Measurements from ENCODE around the gene CHCHD4.

The CHCHD4 gene

DNA sequence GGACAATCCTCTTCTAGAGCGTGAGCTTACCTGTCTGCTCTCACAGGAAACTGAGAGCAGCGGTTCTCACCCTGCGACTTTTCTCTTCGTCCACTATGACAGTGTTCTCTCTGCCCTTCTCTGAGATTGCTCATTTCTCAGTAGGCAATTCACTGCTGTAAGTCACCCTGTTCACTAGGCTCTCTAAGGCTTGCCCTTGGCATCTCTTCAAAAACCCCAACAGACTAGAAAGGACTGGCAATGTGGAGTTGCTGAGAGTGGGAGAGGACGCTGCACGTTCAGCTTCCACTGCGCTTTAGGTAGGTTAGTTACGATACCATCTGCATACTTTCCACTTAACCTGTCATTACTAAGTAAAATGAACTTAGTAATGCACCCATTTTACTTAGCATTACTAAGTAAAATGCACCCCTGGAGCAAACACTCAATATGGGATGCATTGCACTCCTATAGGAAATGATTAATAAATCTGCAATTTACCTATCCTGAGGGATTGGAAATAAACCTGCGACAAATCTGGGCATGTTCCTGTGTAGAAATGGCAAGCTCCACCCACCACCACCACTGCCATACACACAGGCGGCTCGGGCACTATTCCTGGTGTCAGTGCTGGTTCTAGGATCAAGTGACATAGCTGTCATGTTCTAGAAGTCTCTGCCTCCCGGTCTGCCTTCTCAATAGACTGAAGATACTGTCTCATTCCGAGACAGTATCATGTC is 32.3 kb upstream of the CHCHD4 start:
- H3K9me3 ChIP-seq (ENCODE audit: severe bottlenecking): peaks cover 3% of the 10 kb centered on the region
- H3K36me3 ChIP-seq: peaks cover 69% of the 10 kb centered on the region
- H3K27me3 ChIP-seq (ENCODE audit: insufficient read depth, low read depth, severe bottlenecking): no peaks in the 10 kb centered on the region
- peak overlapping the region; percentile 23 for H3K27ac ChIP-seq
- H3K4me3 ChIP-seq (ENCODE audit: low read depth, low read length): no peak overlapping the region
- TF ChIP-seq, protein P1, sequence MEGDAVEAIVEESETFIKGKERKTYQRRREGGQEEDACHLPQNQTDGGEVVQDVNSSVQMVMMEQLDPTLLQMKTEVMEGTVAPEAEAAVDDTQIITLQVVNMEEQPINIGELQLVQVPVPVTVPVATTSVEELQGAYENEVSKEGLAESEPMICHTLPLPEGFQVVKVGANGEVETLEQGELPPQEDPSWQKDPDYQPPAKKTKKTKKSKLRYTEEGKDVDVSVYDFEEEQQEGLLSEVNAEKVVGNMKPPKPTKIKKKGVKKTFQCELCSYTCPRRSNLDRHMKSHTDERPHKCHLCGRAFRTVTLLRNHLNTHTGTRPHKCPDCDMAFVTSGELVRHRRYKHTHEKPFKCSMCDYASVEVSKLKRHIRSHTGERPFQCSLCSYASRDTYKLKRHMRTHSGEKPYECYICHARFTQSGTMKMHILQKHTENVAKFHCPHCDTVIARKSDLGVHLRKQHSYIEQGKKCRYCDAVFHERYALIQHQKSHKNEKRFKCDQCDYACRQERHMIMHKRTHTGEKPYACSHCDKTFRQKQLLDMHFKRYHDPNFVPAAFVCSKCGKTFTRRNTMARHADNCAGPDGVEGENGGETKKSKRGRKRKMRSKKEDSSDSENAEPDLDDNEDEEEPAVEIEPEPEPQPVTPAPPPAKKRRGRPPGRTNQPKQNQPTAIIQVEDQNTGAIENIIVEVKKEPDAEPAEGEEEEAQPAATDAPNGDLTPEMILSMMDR (IDR thresholded peaks at IDR 0.05; ENCODE audit: low read depth, low read length): no peak
- no peak for DNase-seq

- Histone ChIP-seq H3K27ac (peak overlapping the region; percentile 17), H3K9me3 (ENCODE audit: severe bottlenecking) (peaks cover 3% of the 10 kb centered on the region), H3K4me3 (ENCODE audit: low read depth, low read length) (no peak overlapping the region), H3K36me3 (peaks cover 68% of the 10 kb centered on the region), H3K27me3 (ENCODE audit: insufficient read depth, low read depth, severe bottlenecking) (no peaks in the 10 kb centered on the region)
- TF ChIP-seq, protein P1 (IDR thresholded peaks at IDR 0.05; ENCODE audit: low read depth, low read length): no peak
- DNase-seq: peak; percentile 53
Observed at GRCh38 chr3:14156201-14156600, 31.5 kb upstream of the CHCHD4 start.

- H3K4me3 ChIP-seq (ENCODE audit: low read depth, low read length): no peak overlapping the region
- TF ChIP-seq, protein P1 (IDR thresholded peaks at IDR 0.05; ENCODE audit: low read depth, low read length): no peak
- H3K27me3 ChIP-seq (ENCODE audit: insufficient read depth, low read depth, severe bottlenecking): no peaks in the 10 kb centered on the region
- no peak overlapping the region for H3K27ac ChIP-seq
- H3K9me3 ChIP-seq (ENCODE audit: severe bottlenecking): no peaks in the 10 kb centered on the region
- H3K36me3 ChIP-seq: peaks cover 59% of the 10 kb centered on the region
- DNase-seq: no peak
Observed at GRCh38 chr3:14154895-14155440, 30.3 kb upstream of the CHCHD4 start.

DNA sequence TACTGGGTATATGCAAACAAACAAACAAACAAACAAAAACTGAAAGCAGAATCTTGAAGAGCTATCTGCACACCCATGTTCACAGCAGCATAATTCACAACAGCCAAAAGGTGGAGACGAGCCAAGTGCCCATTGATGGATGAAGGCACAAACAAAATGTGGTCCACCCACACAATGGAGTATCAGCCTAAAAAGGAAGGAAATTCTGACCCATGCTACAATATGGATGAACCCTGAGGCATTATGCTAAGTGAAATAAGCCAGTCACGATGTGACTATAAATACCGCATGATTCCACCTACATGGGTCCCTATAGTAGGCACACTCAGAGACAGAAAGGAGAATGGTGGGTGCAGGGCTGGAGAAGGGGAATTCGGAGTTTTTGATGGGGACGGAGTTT is 29.6 kb upstream of the CHCHD4 start:
- Histone ChIP-seq H3K27me3 (ENCODE audit: insufficient read depth, low read depth, severe bottlenecking) (no peaks in the 10 kb centered on the region), H3K36me3 (peaks cover 54% of the 10 kb centered on the region), H3K4me3 (ENCODE audit: low read depth, low read length) (no peak overlapping the region), H3K9me3 (ENCODE audit: severe bottlenecking) (no peaks in the 10 kb centered on the region), H3K27ac (no peak overlapping the region)
- TF ChIP-seq, protein P1 (IDR thresholded peaks at IDR 0.05; ENCODE audit: low read depth, low read length): no peak
- DNase-seq: no peak

DNA sequence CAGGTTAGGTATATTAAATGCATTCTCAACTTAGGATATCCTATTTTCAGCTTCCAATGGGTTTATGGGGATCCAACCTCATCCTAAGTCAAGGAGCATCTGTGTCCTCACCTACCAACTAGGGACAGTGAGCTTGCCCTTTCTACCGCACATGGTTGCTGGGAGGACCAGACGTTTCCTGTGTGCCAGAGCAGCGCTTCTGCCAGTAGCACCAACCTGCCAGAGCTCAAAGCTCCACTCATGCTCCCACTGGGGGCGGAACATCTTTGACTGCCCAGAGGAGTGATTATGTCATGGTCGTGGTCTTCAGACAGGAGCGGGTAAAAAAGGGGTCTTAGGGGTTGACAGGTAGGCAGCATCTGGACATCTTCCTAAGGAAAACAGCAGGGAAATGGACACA is 29.0 kb upstream of the CHCHD4 start:
- TF ChIP-seq, protein P1 (IDR thresholded peaks at IDR 0.05; ENCODE audit: low read depth, low read length): no peak
- Histone ChIP-seq H3K27me3 (ENCODE audit: insufficient read depth, low read depth, severe bottlenecking) (no peaks in the 10 kb centered on the region), H3K36me3 (peaks cover 47% of the 10 kb centered on the region), H3K9me3 (ENCODE audit: severe bottlenecking) (no peaks in the 10 kb centered on the region), H3K4me3 (ENCODE audit: low read depth, low read length) (no peak overlapping the region), H3K27ac (no peak overlapping the region)
- DNase-seq: no peak
